GM04504 (cell line): ENCODE results near the gene CFTR.

Experiments used
- DNase-seq: peaks from one replicate; pipeline ENCODE4 v3.0.0-alpha.2; 2012; ENCODE audit warnings: low read depth

Gene CFTR

GRCh38 chr7:117588352-117588794 lies 108.5 kb downstream of the CFTR start:
- peak; percentile 13 for DNase-seq

GRCh38 chr7:117590191-117590590 lies 110.4 kb downstream of the CFTR start:
- no peak for DNase-seq

- no peak for DNase-seq
Observed at GRCh38 chr7:117592011-117592635, 112.3 kb downstream of the CFTR start.

GRCh38 chr7:117596134-117596533 lies 116.3 kb downstream of the CFTR start:
- no peak for DNase-seq

GRCh38 chr7:117597755-117598154 lies 117.9 kb downstream of the CFTR start:
- DNase-seq: no peak

GRCh38 chr7:117600911-117601310 lies 121.1 kb downstream of the CFTR start:
- no peak for DNase-seq

DNA sequence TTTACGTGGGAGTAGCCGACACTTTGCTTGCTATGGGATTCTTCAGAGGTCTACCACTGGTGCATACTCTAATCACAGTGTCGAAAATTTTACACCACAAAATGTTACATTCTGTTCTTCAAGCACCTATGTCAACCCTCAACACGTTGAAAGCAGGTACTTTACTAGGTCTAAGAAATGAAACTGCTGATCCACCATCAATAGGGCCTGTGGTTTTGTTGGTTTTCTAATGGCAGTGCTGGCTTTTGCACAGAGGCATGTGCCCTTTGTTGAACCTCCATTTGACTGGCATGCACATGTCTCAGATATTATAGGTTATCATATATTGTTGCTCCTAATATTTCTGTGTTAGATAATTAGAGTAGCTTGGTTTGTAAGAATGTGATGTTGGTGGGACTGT lies 123.8 kb downstream of the CFTR start:
- DNase-seq: no peak

- DNase-seq: no peak
Observed at GRCh38 chr7:117605712-117606111, 125.9 kb downstream of the CFTR start.

GRCh38 chr7:117606132-117606531 lies 126.3 kb downstream of the CFTR start:
- no peak for DNase-seq

GRCh38 chr7:117610396-117610795 lies 130.6 kb downstream of the CFTR start:
- DNase-seq: no peak

DNA sequence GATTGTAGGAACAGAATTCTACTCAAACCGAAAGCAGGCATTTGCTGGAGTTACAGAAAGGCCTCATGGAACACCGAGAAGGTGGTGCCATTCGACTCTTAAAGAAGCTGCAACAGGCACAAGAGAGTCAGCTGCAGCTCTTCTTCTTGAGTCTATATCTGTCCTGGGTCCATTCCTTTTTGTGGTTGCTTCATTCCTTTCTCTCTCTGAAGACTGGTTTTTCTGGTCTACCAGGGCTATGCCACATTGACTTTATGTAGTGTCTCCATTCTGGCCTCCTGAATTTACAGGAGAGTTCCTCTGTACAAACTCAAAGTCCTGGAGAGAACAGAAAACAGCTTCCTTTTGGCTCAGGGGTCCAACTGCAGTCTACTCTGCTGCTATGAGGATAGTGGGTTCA lies 132.8 kb downstream of the CFTR start:
- DNase-seq: no peak

DNA sequence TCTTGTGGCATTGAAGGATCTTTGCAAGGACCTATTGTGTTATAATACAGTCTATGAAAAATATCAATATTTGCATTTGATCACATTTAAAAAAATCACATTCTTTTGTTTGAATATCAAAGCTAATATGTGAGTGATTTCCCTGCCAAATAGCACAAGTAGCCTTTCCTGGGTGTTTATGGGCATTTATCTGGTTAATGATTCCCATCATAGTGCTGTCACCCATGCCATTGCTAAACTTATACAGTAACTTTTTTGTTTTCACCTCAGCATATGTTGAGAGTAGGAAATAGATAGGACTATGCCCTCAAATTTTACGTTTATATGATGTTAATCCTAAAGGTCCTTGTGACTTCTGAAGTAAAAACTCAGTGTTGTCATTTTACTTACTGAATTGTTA lies 136.9 kb downstream of the CFTR start:
- DNase-seq: no peak

DNA sequence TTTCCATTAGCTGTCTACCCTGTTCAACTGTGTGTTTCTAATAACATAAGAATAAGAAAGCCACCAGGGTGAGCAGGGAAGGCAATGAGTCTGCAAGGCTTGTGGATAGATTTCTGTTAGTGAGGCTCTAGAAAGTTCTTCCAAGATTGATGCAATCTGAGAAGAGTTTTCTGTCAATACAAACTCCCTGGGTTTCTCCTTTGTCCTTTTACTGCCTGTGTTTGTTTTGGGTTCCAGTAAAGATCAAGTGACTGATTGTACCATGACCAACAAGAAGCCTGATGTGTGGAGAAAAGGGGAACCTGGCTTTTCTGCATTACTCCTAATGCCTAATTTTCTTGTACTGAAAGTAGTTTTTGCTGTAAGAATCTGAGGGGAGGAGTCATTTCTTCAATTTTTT lies 139.9 kb downstream of the CFTR start:
- no peak for DNase-seq

DNA sequence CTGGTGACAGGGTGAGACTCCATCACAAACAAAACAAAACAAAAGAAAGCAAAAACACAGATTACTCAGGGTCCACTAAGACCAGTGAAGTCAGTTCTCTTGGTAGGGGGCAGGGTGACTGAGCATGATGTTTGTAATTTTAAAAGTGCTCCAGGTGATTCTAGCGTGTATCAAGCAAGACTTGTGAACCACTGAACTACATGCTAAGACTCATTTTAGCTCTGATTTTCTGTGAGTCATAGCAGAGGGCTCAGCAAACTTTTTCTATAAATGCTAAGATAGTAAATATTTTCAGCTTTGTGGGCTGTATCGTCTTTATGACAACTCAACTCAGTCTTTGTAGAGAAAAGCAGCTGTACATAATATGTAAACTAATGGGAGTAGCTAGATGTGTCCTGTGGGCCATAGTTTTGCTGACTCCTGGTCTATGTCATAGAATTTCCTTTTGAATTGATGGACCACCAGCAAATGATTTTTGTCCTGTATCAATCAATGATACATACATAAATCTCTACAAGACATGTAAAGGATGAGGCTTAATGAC lies 141.3 kb downstream of the CFTR start:
- DNase-seq: no peak

DNA sequence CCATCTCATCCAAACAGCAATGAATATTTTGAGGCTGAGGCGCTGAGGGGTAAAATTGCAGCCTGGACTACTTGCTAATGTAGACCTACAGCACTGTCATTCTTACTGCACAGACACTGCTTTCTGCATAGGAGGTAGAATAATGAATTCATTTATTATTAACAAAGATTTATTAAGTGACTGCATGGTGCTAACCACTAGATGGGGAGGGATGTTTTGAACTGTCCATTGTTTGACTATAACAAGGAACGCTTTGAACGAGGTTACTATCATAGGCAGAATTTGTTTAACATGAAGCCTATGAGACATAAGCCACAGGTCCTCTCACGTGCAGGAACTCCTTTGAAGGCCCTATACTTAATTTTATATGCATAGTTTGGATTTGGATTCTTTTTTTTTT lies 143.8 kb downstream of the CFTR start:
- DNase-seq: no peak

GRCh38 chr7:117630501-117630900 lies 150.7 kb downstream of the CFTR start:
- DNase-seq: no peak

DNA sequence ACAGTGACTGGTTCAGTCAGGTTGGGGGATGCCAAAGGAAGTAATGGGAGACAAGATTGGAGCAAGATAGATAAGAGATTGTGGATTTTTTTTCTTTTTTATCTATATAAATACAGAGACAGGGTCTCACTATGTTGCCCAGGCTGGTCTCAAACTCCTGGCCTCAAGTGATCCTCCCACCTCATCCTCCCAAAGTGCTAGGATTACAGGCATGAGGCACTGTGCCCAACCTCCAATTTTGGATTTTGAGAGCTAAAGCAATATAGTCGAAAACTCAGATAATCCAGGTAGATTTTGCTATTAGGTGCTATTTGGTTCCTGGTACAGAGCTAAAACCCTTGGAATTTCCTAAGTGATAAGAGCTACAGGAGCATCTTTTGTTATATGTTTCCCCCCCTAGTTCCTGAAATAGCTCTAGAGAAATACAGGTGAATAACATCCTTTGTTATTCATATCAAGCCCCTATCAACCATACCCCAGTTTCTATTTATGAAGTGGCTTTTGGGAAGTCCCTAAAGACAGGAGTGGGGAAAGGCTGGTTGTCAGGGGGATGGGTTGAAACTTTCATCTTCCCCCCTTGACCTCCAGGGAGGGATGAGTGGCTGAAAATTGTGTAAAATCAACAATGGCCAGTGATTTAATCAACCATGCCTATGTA lies 151.2 kb downstream of the CFTR start:
- no peak for DNase-seq

DNA sequence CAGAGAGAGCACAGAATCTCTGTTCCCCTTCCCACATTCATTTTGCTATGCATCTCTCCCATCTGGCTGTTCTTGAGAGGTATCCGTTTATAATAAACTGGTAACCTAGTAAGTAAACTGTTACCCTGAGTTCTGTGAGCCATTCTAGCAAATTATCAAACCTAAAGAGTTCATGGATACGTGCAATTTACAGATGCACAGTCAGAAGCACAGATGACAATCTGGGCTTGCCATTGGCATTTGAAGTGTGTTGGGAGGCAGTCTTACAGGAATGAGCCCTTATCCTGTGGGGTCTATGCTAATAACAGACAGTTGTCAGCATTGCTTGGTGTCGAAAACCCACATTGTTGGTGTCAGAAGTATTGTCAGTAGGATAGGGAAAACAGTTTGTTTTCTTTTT lies 151.8 kb downstream of the CFTR start:
- DNase-seq: no peak

GRCh38 chr7:117637937-117638336 lies 158.1 kb downstream of the CFTR start:
- no peak for DNase-seq

- no peak for DNase-seq
Observed at GRCh38 chr7:117639966-117640365, 160.1 kb downstream of the CFTR start.

DNA sequence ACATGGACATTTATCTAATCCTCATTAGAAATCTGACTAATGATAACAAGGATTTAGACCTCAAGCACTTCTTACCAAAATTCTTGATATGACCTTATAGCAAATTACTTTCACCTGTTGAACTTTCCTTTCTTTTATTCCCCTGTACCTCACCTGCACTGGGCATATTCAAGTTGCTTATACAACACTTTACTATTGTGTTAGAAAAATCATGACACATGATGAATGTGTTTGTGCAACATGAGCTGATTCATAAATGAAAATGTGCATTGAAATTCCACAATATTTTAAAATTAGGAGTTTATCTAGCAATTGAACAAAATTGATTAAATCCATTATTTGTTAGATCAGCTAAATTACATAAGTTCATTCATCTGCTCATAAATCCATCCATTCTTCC lies 160.6 kb downstream of the CFTR start:
- DNase-seq: no peak

DNA sequence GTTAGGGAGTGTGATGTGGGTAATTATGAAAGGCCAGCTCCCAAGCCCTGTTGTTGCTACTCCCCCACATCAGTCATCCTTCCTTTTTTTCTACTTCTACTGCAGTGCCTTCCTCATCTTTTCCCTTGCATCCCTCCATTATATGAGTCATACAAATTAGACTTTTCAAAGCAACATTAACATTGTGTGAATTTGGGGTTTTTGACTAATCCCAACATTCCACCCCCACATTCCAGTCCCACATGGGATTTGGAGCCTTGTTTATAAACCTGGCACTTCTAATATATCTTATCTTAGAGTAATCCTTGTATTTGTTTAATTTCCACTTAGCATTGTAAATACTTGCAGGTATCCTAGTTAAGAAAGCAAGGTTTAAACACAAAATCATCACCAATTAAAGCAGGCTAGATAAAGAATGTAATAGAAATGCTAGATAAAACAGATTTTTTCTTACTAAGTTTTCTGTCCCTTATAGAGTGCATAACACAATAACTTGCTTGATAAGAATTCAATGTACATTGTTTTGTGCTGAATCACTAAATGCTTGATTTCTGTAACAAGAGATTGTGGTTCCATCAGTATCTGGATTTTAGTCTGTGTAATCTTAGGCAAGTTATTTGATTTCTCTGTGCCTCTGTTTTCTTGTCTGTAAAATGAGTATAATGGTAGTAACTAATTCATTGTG lies 165.8 kb downstream of the CFTR start:
- DNase-seq: no peak

- no peak for DNase-seq
Observed at GRCh38 chr7:117648203-117648866, 168.5 kb downstream of the CFTR start.
